Measurements from ENCODE around the gene TTC39B. TPM values are rescaled to one million over a fixed set of nuclear protein-coding genes. Genes with fewer than 3 reads are reported as not detected.
A peak's percentile ranks its signal among the peaks of the same experiment; 100 is the strongest.

TTC39B gene
- total RNA-seq, 2 donors from 2014 or later = 2.0 to 2.3 TPM

- Histone ChIP-seq H3K4me3 (no peak overlapping the region), H3K36me3 (no peaks in the 10 kb centered on the region), H3K27me3 (no peaks in the 10 kb centered on the region), H3K9me3 (no peaks in the 10 kb centered on the region), H3K27ac (no peak overlapping the region), H3K4me1 (peaks cover 0 to 13% of the 10 kb centered on the region in 2 donors)
- TF ChIP-seq CTCF (IDR thresholded peaks at IDR 0.05) = no peak
- DNase-seq (ENCODE audit: low spot score) = no peak
Observed at GRCh38 chr9:15308511-15308910, 1.5 kb upstream of the TTC39B start.

GRCh38 chr9:15307523-15307841, 466 bp upstream of the TTC39B start:
- H3K9me3 ChIP-seq = no peaks in the 10 kb centered on the region
- H3K4me1 ChIP-seq = peaks cover 0 to 13% of the 10 kb centered on the region in 2 donors
- H3K27me3 ChIP-seq = no peaks in the 10 kb centered on the region
- peak overlapping the region; percentile 78 to 87 for H3K27ac ChIP-seq
- no peak for TF ChIP-seq CTCF (IDR thresholded peaks at IDR 0.05)
- peak overlapping the region; percentile 74 to 82 for H3K4me3 ChIP-seq
- no peaks in the 10 kb centered on the region for H3K36me3 ChIP-seq
- no peak for DNase-seq (ENCODE audit: low spot score)

GRCh38 chr9:15306068-15306756, 804 bp downstream of the TTC39B start:
- TF ChIP-seq CTCF (IDR thresholded peaks at IDR 0.05) = no peak

GRCh38 chr9:15305470-15305869, 1.5 kb downstream of the TTC39B start:
- no peaks in the 10 kb centered on the region for H3K36me3 ChIP-seq
- H3K27me3 ChIP-seq = no peaks in the 10 kb centered on the region
- peak overlapping the region in 1 of 2 donors; percentile 74 for H3K4me3 ChIP-seq
- peak overlapping the region in 1 of 2 donors; percentile 78 for H3K27ac ChIP-seq
- DNase-seq (ENCODE audit: low spot score) = no peak
- H3K9me3 ChIP-seq = no peaks in the 10 kb centered on the region
- peaks cover 0 to 13% of the 10 kb centered on the region in 2 donors for H3K4me1 ChIP-seq
- TF ChIP-seq CTCF (IDR thresholded peaks at IDR 0.05) = no peak

More at GRCh38 chr9:15306068-15306756, 804 bp downstream of the TTC39B start:
- Histone ChIP-seq H3K27me3 (no peaks in the 10 kb centered on the region), H3K9me3 (no peaks in the 10 kb centered on the region), H3K27ac (peak overlapping the region; percentile 78 to 87), H3K4me3 (peak overlapping the region; percentile 74 to 82), H3K36me3 (no peaks in the 10 kb centered on the region), H3K4me1 (peaks cover 0 to 13% of the 10 kb centered on the region in 2 donors)
- DNase-seq (ENCODE audit: low spot score) = peak; percentile 73

GRCh38 chr9:15304632-15305031, 2.4 kb downstream of the TTC39B start:
- Histone ChIP-seq H3K36me3 (no peaks in the 10 kb centered on the region), H3K27me3 (no peaks in the 10 kb centered on the region), H3K9me3 (no peaks in the 10 kb centered on the region), H3K4me3 (no peak overlapping the region), H3K4me1 (peaks cover 0 to 13% of the 10 kb centered on the region in 2 donors), H3K27ac (no peak overlapping the region)
- no peak for DNase-seq (ENCODE audit: low spot score)
- no peak for TF ChIP-seq CTCF (IDR thresholded peaks at IDR 0.05)

GRCh38 chr9:15300218-15300617, 6.8 kb downstream of the TTC39B start:
- no peak for TF ChIP-seq CTCF (IDR thresholded peaks at IDR 0.05)
- no peaks in the 10 kb centered on the region for H3K27me3 ChIP-seq
- no peak overlapping the region for H3K4me3 ChIP-seq
- peaks cover 0 to 15% of the 10 kb centered on the region in 2 donors for H3K4me1 ChIP-seq
- no peaks in the 10 kb centered on the region for H3K36me3 ChIP-seq
- no peaks in the 10 kb centered on the region for H3K9me3 ChIP-seq
- H3K27ac ChIP-seq = no peak overlapping the region
- DNase-seq (ENCODE audit: low spot score) = no peak
